ENCODE data around the gene KHDRBS1.

DNA sequence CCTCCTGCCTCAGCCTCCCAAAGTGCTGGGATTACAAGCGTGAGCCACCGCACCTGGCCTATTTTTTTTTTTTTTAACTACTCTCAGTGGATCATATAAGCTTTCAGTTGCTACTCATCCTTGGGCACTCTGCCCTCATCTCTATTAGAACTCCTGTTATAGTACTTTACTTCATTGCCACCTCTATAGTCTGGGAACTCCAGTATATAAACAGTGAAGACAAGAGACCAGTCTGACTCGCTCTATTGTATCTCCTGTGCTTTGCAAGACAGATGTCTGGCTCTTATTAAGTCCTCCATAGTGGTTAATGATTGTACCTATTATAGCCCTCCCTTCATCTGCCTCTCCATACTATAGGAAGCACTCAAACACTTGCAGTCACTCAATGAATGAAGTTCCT, 15.1 kb downstream of the KHDRBS1 start:
- TF ChIP-seq, protein P1, sequence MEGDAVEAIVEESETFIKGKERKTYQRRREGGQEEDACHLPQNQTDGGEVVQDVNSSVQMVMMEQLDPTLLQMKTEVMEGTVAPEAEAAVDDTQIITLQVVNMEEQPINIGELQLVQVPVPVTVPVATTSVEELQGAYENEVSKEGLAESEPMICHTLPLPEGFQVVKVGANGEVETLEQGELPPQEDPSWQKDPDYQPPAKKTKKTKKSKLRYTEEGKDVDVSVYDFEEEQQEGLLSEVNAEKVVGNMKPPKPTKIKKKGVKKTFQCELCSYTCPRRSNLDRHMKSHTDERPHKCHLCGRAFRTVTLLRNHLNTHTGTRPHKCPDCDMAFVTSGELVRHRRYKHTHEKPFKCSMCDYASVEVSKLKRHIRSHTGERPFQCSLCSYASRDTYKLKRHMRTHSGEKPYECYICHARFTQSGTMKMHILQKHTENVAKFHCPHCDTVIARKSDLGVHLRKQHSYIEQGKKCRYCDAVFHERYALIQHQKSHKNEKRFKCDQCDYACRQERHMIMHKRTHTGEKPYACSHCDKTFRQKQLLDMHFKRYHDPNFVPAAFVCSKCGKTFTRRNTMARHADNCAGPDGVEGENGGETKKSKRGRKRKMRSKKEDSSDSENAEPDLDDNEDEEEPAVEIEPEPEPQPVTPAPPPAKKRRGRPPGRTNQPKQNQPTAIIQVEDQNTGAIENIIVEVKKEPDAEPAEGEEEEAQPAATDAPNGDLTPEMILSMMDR (IDR thresholded peaks at IDR 0.05): no peak
- TF ChIP-seq POLR2A (IDR thresholded peaks at IDR 0.05; ENCODE audit: low read depth) (no peak), POLR2AphosphoS5 (IDR thresholded peaks at IDR 0.05) (no peak)
